GM23338 (cell line): ENCODE data around the gene SART3. TPM values are rescaled to one million over a fixed set of nuclear protein-coding genes. Genes with fewer than 3 reads are reported as not detected.

Source experiments
- ATAC-seq: fragments of 200-7000 bp; cut with Tn5 transposase; 3 replicates; pipeline ENCODE4 v1.9.1; 2020
- DNase-seq: peaks from one replicate; pipeline ENCODE4 v3.0.0-alpha.2; 2015; ENCODE audit warnings: low spot score
- H2AFZ ChIP-seq: fragments of 200-600 bp; sonication (generic); 2 replicates; pipeline ENCODE4 v1.8.0; 2016; ENCODE audit warnings: antibody characterized with exemption, mild to moderate bottlenecking, moderate library complexity
- H3F3A ChIP-seq: fragments of 200-600 bp; sonication (generic); replicated peaks from 2 replicates; pipeline ENCODE4 v1.8.0; 2017; ENCODE audit warnings: antibody characterized with exemption, mixed run types, low read depth
- H3K27ac ChIP-seq: fragments of 200-600 bp; sonication (generic); 2 replicates; pipeline ENCODE4 v1.6.1; 2016; ENCODE audit warnings: low read depth
- H3K27me3 ChIP-seq: fragments of 200-600 bp; sonication (generic); 2 replicates; pipeline ENCODE4 v1.8.0; 2016; ENCODE audit warnings: mild to moderate bottlenecking, mixed run types, moderate library complexity; ENCODE audit not compliant: insufficient read depth
- H3K36me3 ChIP-seq: fragments of 200-600 bp; sonication (generic); 2 replicates; pipeline ENCODE4 v1.8.0; 2016; ENCODE audit warnings: mild to moderate bottlenecking; ENCODE audit not compliant: insufficient read depth
- H3K4me1 ChIP-seq: fragments of 200-600 bp; sonication (generic); 2 replicates; pipeline ENCODE4 v1.8.0; 2016; ENCODE audit warnings: mild to moderate bottlenecking, moderate library complexity; ENCODE audit not compliant: insufficient read depth
- H3K4me2 ChIP-seq: fragments of 200-600 bp; sonication (generic); 2 replicates; pipeline ENCODE4 v1.7.1; 2017; ENCODE audit warnings: mixed run types
- H3K4me3 ChIP-seq: fragments of 200-600 bp; sonication (generic); 2 replicates; pipeline ENCODE4 v1.6.1; 2016; ENCODE audit warnings: mixed run types
- H3K79me2 ChIP-seq: fragments of 200-600 bp; sonication (generic); replicated peaks from 2 replicates; pipeline ENCODE4 v1.8.0; 2017; ENCODE audit warnings: mild to moderate bottlenecking; ENCODE audit not compliant: insufficient read depth
- H3K9me2 ChIP-seq: fragments of 200-600 bp; sonication (generic); 2 replicates; pipeline ENCODE4 v1.8.0; 2017; ENCODE audit not compliant: insufficient read depth
- H4K20me1 ChIP-seq: fragments of 200-600 bp; sonication (generic); replicated peaks from 2 replicates; pipeline ENCODE4 v1.8.0; 2017; ENCODE audit warnings: mild to moderate bottlenecking; ENCODE audit not compliant: insufficient read depth
- H3K27ac Mint-ChIP-seq: 2 replicates; pipeline ENCODE4 v1.8.0; 2020; ENCODE audit warnings: inconsistent platforms, mild to moderate bottlenecking, moderate library complexity, mixed read lengths
- H3K27me3 Mint-ChIP-seq: 3 replicates; pipeline ENCODE4 v1.8.0; 2022; ENCODE audit warnings: low read depth, mild to moderate bottlenecking, moderate library complexity, mixed read lengths, inconsistent platforms; ENCODE audit not compliant: insufficient read depth, poor library complexity
- H3K36me3 Mint-ChIP-seq: 3 replicates; pipeline ENCODE4 v1.8.0; 2021; ENCODE audit warnings: low read depth, mild to moderate bottlenecking, inconsistent platforms, moderate library complexity, mixed read lengths
- H3K4me1 Mint-ChIP-seq: 3 replicates; pipeline ENCODE4 v1.8.0; 2020; ENCODE audit warnings: mild to moderate bottlenecking, inconsistent platforms, mixed read lengths
- H3K4me3 Mint-ChIP-seq: 3 replicates; pipeline ENCODE4 v1.8.0; 2021; ENCODE audit warnings: moderate library complexity, mild to moderate bottlenecking, inconsistent platforms, mixed read lengths
- H3K9me3 Mint-ChIP-seq: 3 replicates; pipeline ENCODE4 v1.8.0; 2020; ENCODE audit warnings: moderate library complexity, mild to moderate bottlenecking, inconsistent platforms, mixed read lengths
- EZH2 ChIP-seq: fragments of 200-600 bp; sonication (generic); IDR thresholded peaks from one replicate; pipeline ENCODE4 v1.8.0; 2017; ENCODE audit warnings: antibody characterized with exemption, mild to moderate bottlenecking, low read depth; ENCODE audit not compliant: unreplicated experiment
- EZH2phosphoT487 ChIP-seq: fragments of 200-600 bp; sonication (generic); IDR thresholded peaks from one replicate; pipeline ENCODE4 v1.8.1; 2018; ENCODE audit warnings: antibody characterized with exemption; ENCODE audit not compliant: unreplicated experiment
- STAT1 ChIP-seq: IDR thresholded peaks from one replicate; pipeline ENCODE4 v1.6.1; 2016; ENCODE audit warnings: antibody characterized with exemption; ENCODE audit not compliant: unreplicated experiment
- ZNF114 ChIP-seq: fragments of 250-450 bp; sonication (Bioruptor Pico); IDR thresholded peaks from 2 replicates; pipeline ENCODE4 v1.5.0; 2020; ENCODE audit warnings: mild to moderate bottlenecking, moderate library complexity
- ZNF331 ChIP-seq: fragments of 250-450 bp; sonication (Bioruptor Pico); IDR thresholded peaks from 2 replicates; pipeline ENCODE4 v1.5.0; 2020; ENCODE audit warnings: low read depth, mild to moderate bottlenecking, moderate library complexity
- polyA plus RNA-seq: library from polyadenylated mRNA; unstranded; fragments of >200 nt; fragmentation: Nextera tagmentation; extraction: Ambion mirVana; gene quantifications from 2 replicates; pipeline ENCODE4 v1.2.1, GENCODE V29; 2016
- total RNA-seq: library from RNA; depleted of rRNA; stranded (reverse); fragments of >200 nt; shearing (Covaris generic); gene quantifications from 2 replicates; pipeline ENCODE4 v1.2.3, GENCODE V29; 2014
- TF ChIP-seq, protein P1 (sequence below): IDR thresholded peaks from 2 replicates; pipeline ENCODE4 v1.6.1; 2016; ENCODE audit warnings: antibody characterized with exemption
- TF ChIP-seq, protein P2 (sequence below), 2 experiments: fragments of 200-600 bp in 1 of 2; sonication (generic) in 1 of 2; conservative IDR thresholded peaks; 2 replicates each; pipeline versions ENCODE4 v1.5.1 to v1.6.1; 2016 to 2017; ENCODE audit warnings: antibody characterized with exemption in 2 of 2, low read depth in 2 of 2, mild to moderate bottlenecking in 2 of 2, moderate library complexity in 1 of 2
- TF ChIP-seq, protein P3 (sequence below): fragments of 250-450 bp; sonication (Bioruptor Pico); IDR thresholded peaks from 2 replicates; pipeline ENCODE4 v1.5.0; 2020; ENCODE audit warnings: mild to moderate bottlenecking, moderate library complexity

SART3 gene
- total and polyA plus RNA-seq, 2 experiments from 2014 or later: 49.8 to 112 TPM

DNA sequence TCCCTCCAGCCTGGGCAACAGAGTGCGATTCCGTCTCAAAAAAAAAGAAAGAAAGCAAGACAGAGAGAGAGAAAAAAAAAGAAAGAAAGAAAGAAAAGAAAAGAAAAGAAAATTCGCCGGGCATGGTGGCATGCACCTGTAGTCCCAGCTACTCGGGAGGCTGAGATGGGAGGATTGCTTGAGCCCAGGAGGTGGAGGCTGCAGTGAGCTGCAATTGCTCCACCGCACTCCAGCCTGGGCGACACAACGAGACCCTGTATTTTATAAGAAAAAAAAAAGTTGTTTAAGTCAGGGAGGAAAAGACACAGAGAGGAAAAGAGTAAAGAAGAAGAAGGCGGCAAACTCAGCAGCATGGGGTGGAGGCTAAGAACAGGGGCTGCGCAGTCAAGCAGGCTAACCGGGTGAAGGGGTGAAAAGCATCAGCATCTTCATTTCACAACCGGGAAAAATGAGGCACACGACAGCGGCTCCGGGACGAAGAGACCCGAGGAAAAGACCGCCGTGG, 46.5 kb downstream of the SART3 start:
- no peak overlapping the region for H3K27ac ChIP-seq
- Mint-ChIP-seq H3K27me3 (peaks cover 19% of the 10 kb centered on the region), H3K36me3 (peaks cover 23% of the 10 kb centered on the region), H3K9me3 (peaks cover 13% of the 10 kb centered on the region), H3K27ac (no peak overlapping the region), H3K4me1 (peaks cover 17% of the 10 kb centered on the region), H3K4me3 (peak overlapping the region; percentile 85)
- TF ChIP-seq ZNF114 (CRISPR knock-in tag) (no peak), EZH2 (no peak), STAT1 (no peak), EZH2phosphoT487 (no peak)
- TF ChIP-seq, protein P1, sequence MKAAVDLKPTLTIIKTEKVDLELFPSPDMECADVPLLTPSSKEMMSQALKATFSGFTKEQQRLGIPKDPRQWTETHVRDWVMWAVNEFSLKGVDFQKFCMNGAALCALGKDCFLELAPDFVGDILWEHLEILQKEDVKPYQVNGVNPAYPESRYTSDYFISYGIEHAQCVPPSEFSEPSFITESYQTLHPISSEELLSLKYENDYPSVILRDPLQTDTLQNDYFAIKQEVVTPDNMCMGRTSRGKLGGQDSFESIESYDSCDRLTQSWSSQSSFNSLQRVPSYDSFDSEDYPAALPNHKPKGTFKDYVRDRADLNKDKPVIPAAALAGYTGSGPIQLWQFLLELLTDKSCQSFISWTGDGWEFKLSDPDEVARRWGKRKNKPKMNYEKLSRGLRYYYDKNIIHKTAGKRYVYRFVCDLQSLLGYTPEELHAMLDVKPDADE: no peak
- no peaks in the 10 kb centered on the region for H3K9me2 ChIP-seq
- peaks cover 8% of the 10 kb centered on the region; the same call in 1 of the 2 replicates for H3F3A ChIP-seq
- H3K4me3 ChIP-seq: peak overlapping the region; percentile 91
- H3K4me2 ChIP-seq: peak overlapping the region; percentile 77
- H3K27me3 ChIP-seq: no peaks in the 10 kb centered on the region
- peaks cover 17% of the 10 kb centered on the region; the same call in 1 of the 2 replicates for H3K4me1 ChIP-seq
- no peaks in the 10 kb centered on the region for H3K79me2 ChIP-seq
- no peaks in the 10 kb centered on the region for H3K36me3 ChIP-seq
- no peak for DNase-seq
- H4K20me1 ChIP-seq: no peaks in the 10 kb centered on the region
- no peak for ATAC-seq
- peak overlapping the region; percentile 95 for H2AFZ ChIP-seq

DNA sequence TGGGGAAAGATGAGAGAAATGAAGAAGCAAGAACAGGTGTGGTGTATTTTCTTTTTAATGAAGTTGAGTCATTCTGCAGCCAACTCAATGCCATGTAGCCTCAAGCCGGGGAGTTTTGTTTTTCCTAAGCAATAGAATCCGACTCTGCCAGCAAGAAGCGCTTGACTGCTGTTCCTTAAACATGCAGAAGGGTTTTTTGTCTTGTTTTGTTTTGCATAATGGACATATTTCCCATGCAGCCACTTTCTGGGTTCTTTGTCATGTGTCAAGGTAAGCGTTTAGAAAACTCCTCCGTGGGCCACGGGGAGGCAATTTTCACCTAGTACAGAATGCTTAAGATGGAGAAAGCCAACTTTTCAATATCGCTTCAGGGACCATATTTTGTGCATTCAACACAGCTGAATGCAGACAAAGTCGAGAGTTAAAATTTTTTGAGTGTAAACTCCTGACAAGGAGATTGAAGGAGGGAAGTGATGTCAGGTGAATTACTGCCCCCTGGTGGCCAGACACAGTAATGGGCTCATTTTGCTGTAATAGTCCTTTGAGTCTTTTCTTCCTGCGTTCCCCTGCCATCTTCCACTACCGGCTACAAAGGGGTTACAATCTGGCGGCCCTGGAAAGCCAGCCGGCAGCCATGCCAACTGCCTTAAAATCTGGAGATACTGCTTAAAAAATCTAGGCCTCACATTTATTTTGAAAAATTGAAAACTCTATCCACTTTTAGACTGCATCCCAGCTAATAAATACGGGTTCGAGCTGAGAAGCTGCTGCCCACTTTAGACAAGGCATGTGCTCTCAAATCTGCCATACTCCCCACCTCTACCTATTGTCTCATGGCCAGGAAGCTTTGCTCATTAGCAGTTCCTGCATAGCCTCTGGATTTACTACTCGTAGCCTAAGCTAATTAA, 49.1 kb downstream of the SART3 start:
- Mint-ChIP-seq H3K27me3 (peaks cover 19% of the 10 kb centered on the region), H3K27ac (peak overlapping the region; percentile 60), H3K4me1 (peaks cover 17% of the 10 kb centered on the region), H3K9me3 (peaks cover 18% of the 10 kb centered on the region), H3K36me3 (peaks cover 3% of the 10 kb centered on the region; the same call in 2 of the 3 replicates), H3K4me3 (no peak overlapping the region; the same call in 2 of the 3 replicates)
- H3K9me2 ChIP-seq: no peaks in the 10 kb centered on the region
- H4K20me1 ChIP-seq: no peaks in the 10 kb centered on the region
- peaks cover 17% of the 10 kb centered on the region; the same call in 1 of the 2 replicates for H3K4me1 ChIP-seq
- TF ChIP-seq, protein P2, sequence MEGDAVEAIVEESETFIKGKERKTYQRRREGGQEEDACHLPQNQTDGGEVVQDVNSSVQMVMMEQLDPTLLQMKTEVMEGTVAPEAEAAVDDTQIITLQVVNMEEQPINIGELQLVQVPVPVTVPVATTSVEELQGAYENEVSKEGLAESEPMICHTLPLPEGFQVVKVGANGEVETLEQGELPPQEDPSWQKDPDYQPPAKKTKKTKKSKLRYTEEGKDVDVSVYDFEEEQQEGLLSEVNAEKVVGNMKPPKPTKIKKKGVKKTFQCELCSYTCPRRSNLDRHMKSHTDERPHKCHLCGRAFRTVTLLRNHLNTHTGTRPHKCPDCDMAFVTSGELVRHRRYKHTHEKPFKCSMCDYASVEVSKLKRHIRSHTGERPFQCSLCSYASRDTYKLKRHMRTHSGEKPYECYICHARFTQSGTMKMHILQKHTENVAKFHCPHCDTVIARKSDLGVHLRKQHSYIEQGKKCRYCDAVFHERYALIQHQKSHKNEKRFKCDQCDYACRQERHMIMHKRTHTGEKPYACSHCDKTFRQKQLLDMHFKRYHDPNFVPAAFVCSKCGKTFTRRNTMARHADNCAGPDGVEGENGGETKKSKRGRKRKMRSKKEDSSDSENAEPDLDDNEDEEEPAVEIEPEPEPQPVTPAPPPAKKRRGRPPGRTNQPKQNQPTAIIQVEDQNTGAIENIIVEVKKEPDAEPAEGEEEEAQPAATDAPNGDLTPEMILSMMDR (conservative IDR thresholded peaks at IDR 0.05; ENCODE audit: low read depth in 2 of 2): peak; percentile 88 to 89
- TF ChIP-seq, protein P3, sequence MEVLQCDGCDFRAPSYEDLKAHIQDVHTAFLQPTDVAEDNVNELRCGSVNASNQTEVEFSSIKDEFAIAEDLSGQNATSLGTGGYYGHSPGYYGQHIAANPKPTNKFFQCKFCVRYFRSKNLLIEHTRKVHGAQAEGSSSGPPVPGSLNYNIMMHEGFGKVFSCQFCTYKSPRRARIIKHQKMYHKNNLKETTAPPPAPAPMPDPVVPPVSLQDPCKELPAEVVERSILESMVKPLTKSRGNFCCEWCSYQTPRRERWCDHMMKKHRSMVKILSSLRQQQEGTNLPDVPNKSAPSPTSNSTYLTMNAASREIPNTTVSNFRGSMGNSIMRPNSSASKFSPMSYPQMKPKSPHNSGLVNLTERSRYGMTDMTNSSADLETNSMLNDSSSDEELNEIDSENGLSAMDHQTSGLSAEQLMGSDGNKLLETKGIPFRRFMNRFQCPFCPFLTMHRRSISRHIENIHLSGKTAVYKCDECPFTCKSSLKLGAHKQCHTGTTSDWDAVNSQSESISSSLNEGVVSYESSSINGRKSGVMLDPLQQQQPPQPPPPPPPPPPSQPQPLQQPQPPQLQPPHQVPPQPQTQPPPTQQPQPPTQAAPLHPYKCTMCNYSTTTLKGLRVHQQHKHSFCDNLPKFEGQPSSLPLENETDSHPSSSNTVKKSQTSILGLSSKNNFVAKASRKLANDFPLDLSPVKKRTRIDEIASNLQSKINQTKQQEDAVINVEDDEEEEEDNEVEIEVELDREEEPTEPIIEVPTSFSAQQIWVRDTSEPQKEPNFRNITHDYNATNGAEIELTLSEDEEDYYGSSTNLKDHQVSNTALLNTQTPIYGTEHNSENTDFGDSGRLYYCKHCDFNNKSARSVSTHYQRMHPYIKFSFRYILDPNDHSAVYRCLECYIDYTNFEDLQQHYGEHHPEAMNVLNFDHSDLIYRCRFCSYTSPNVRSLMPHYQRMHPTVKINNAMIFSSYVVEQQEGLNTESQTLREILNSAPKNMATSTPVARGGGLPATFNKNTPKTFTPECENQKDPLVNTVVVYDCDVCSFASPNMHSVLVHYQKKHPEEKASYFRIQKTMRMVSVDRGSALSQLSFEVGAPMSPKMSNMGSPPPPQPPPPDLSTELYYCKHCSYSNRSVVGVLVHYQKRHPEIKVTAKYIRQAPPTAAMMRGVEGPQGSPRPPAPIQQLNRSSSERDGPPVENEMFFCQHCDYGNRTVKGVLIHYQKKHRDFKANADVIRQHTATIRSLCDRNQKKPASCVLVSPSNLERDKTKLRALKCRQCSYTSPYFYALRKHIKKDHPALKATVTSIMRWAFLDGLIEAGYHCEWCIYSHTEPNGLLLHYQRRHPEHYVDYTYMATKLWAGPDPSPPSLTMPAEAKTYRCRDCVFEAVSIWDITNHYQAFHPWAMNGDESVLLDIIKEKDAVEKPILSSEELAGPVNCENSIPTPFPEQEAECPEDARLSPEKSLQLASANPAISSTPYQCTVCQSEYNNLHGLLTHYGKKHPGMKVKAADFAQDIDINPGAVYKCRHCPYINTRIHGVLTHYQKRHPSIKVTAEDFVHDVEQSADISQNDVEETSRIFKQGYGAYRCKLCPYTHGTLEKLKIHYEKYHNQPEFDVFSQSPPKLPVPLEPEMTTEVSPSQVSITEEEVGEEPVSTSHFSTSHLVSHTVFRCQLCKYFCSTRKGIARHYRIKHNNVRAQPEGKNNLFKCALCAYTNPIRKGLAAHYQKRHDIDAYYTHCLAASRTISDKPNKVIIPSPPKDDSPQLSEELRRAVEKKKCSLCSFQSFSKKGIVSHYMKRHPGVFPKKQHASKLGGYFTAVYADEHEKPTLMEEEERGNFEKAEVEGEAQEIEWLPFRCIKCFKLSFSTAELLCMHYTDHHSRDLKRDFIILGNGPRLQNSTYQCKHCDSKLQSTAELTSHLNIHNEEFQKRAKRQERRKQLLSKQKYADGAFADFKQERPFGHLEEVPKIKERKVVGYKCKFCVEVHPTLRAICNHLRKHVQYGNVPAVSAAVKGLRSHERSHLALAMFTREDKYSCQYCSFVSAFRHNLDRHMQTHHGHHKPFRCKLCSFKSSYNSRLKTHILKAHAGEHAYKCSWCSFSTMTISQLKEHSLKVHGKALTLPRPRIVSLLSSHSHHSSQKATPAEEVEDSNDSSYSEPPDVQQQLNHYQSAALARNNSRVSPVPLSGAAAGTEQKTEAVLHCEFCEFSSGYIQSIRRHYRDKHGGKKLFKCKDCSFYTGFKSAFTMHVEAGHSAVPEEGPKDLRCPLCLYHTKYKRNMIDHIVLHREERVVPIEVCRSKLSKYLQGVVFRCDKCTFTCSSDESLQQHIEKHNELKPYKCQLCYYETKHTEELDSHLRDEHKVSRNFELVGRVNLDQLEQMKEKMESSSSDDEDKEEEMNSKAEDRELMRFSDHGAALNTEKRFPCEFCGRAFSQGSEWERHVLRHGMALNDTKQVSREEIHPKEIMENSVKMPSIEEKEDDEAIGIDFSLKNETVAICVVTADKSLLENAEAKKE (CRISPR knock-in tag): no peak
- TF ChIP-seq ZNF331 (CRISPR knock-in tag): no peak
- TF ChIP-seq EZH2phosphoT487: no peak
- peak overlapping the region; percentile 66; the same call in 1 of the 2 replicates for H3K4me2 ChIP-seq
- no peaks in the 10 kb centered on the region for H3K36me3 ChIP-seq
- ATAC-seq (peak; percentile 8), DNase-seq (peak; percentile 93)
- peak overlapping the region; percentile 31; the same call in 1 of the 2 replicates for H3K4me3 ChIP-seq
- H2AFZ ChIP-seq: peak overlapping the region; percentile 87
- H3K79me2 ChIP-seq: no peaks in the 10 kb centered on the region
- peaks cover 8% of the 10 kb centered on the region; the same call in 1 of the 2 replicates for H3F3A ChIP-seq
- H3K27ac ChIP-seq: no peak overlapping the region
- no peaks in the 10 kb centered on the region for H3K27me3 ChIP-seq
